ENCODE measurements around the gene ARHGAP26.

DNA sequence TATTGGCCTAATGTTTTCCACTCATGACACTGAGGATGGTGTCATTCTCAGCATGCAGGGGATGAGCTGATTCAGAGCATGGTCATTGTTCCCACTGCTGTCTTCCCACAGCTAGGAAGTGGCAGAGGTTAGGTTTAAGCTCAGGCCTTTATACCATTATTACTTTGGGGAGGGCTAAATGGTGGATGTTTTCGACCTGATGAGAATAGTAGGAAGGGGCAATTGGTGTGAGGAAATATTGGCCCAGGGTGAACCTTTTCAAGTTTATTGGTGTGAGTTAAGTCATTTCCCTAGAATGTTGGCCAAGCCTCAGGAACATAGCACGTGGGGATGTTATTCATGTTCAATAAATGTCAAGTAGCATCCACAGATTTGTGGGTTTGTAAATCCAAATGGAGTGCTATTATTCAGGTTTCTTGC is 59.6 kb downstream of the ARHGAP26 start:
- TF ChIP-seq, protein P1, sequence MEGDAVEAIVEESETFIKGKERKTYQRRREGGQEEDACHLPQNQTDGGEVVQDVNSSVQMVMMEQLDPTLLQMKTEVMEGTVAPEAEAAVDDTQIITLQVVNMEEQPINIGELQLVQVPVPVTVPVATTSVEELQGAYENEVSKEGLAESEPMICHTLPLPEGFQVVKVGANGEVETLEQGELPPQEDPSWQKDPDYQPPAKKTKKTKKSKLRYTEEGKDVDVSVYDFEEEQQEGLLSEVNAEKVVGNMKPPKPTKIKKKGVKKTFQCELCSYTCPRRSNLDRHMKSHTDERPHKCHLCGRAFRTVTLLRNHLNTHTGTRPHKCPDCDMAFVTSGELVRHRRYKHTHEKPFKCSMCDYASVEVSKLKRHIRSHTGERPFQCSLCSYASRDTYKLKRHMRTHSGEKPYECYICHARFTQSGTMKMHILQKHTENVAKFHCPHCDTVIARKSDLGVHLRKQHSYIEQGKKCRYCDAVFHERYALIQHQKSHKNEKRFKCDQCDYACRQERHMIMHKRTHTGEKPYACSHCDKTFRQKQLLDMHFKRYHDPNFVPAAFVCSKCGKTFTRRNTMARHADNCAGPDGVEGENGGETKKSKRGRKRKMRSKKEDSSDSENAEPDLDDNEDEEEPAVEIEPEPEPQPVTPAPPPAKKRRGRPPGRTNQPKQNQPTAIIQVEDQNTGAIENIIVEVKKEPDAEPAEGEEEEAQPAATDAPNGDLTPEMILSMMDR (conservative IDR thresholded peaks at IDR 0.05; ENCODE audit: low read depth in 2 of 2): no peak
- TF ChIP-seq, protein P2, sequence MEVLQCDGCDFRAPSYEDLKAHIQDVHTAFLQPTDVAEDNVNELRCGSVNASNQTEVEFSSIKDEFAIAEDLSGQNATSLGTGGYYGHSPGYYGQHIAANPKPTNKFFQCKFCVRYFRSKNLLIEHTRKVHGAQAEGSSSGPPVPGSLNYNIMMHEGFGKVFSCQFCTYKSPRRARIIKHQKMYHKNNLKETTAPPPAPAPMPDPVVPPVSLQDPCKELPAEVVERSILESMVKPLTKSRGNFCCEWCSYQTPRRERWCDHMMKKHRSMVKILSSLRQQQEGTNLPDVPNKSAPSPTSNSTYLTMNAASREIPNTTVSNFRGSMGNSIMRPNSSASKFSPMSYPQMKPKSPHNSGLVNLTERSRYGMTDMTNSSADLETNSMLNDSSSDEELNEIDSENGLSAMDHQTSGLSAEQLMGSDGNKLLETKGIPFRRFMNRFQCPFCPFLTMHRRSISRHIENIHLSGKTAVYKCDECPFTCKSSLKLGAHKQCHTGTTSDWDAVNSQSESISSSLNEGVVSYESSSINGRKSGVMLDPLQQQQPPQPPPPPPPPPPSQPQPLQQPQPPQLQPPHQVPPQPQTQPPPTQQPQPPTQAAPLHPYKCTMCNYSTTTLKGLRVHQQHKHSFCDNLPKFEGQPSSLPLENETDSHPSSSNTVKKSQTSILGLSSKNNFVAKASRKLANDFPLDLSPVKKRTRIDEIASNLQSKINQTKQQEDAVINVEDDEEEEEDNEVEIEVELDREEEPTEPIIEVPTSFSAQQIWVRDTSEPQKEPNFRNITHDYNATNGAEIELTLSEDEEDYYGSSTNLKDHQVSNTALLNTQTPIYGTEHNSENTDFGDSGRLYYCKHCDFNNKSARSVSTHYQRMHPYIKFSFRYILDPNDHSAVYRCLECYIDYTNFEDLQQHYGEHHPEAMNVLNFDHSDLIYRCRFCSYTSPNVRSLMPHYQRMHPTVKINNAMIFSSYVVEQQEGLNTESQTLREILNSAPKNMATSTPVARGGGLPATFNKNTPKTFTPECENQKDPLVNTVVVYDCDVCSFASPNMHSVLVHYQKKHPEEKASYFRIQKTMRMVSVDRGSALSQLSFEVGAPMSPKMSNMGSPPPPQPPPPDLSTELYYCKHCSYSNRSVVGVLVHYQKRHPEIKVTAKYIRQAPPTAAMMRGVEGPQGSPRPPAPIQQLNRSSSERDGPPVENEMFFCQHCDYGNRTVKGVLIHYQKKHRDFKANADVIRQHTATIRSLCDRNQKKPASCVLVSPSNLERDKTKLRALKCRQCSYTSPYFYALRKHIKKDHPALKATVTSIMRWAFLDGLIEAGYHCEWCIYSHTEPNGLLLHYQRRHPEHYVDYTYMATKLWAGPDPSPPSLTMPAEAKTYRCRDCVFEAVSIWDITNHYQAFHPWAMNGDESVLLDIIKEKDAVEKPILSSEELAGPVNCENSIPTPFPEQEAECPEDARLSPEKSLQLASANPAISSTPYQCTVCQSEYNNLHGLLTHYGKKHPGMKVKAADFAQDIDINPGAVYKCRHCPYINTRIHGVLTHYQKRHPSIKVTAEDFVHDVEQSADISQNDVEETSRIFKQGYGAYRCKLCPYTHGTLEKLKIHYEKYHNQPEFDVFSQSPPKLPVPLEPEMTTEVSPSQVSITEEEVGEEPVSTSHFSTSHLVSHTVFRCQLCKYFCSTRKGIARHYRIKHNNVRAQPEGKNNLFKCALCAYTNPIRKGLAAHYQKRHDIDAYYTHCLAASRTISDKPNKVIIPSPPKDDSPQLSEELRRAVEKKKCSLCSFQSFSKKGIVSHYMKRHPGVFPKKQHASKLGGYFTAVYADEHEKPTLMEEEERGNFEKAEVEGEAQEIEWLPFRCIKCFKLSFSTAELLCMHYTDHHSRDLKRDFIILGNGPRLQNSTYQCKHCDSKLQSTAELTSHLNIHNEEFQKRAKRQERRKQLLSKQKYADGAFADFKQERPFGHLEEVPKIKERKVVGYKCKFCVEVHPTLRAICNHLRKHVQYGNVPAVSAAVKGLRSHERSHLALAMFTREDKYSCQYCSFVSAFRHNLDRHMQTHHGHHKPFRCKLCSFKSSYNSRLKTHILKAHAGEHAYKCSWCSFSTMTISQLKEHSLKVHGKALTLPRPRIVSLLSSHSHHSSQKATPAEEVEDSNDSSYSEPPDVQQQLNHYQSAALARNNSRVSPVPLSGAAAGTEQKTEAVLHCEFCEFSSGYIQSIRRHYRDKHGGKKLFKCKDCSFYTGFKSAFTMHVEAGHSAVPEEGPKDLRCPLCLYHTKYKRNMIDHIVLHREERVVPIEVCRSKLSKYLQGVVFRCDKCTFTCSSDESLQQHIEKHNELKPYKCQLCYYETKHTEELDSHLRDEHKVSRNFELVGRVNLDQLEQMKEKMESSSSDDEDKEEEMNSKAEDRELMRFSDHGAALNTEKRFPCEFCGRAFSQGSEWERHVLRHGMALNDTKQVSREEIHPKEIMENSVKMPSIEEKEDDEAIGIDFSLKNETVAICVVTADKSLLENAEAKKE (CRISPR knock-in tag; IDR thresholded peaks at IDR 0.05): no peak
- TF ChIP-seq POLR2AphosphoS5 (IDR thresholded peaks at IDR 0.05; ENCODE audit: low read depth) (no peak), EZH2 (IDR thresholded peaks at IDR 0.05; ENCODE audit: low read depth, unreplicated experiment) (no peak), EZH2phosphoT487 (IDR thresholded peaks at IDR 0.05; ENCODE audit: unreplicated experiment) (no peak), ZNF331 (CRISPR knock-in tag; IDR thresholded peaks at IDR 0.05; ENCODE audit: low read depth) (no peak)
- TF ChIP-seq, protein P3, sequence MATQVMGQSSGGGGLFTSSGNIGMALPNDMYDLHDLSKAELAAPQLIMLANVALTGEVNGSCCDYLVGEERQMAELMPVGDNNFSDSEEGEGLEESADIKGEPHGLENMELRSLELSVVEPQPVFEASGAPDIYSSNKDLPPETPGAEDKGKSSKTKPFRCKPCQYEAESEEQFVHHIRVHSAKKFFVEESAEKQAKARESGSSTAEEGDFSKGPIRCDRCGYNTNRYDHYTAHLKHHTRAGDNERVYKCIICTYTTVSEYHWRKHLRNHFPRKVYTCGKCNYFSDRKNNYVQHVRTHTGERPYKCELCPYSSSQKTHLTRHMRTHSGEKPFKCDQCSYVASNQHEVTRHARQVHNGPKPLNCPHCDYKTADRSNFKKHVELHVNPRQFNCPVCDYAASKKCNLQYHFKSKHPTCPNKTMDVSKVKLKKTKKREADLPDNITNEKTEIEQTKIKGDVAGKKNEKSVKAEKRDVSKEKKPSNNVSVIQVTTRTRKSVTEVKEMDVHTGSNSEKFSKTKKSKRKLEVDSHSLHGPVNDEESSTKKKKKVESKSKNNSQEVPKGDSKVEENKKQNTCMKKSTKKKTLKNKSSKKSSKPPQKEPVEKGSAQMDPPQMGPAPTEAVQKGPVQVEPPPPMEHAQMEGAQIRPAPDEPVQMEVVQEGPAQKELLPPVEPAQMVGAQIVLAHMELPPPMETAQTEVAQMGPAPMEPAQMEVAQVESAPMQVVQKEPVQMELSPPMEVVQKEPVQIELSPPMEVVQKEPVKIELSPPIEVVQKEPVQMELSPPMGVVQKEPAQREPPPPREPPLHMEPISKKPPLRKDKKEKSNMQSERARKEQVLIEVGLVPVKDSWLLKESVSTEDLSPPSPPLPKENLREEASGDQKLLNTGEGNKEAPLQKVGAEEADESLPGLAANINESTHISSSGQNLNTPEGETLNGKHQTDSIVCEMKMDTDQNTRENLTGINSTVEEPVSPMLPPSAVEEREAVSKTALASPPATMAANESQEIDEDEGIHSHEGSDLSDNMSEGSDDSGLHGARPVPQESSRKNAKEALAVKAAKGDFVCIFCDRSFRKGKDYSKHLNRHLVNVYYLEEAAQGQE (IDR thresholded peaks at IDR 0.05; ENCODE audit: unreplicated experiment): no peak

Data from GM23338 (cell line).